ENCODE measurements around the gene UBE2R2.
"Not testable (repeated sequence)": the region's sequence is repeated elsewhere in the genome, so short reads cannot be mapped to it uniquely, and the experiment has no call there.

Gene UBE2R2

GRCh38 chr9:33816327-33817252 is at the start of gene UBE2R2:
Gene UBE2R2, plus strand, starts transcription at chr9:33817160. Its CDS starts 598 bp downstream, at chr9:33817758.
- H3K4me3 ChIP-seq (replicated peaks; ENCODE audit: low read depth, low read length): peak within 1 kb of the TSS; percentile 86

GRCh38 chr9:33770156-33770880 is 46.6 kb upstream of the UBE2R2 start:
- not testable (repeated sequence) for DNase-seq (ENCODE audit: extremely low read depth, insufficient read length); H3K27me3 ChIP-seq (replicated peaks; ENCODE audit: control insufficient read depth, insufficient read depth, low read length); H3K4me3 ChIP-seq (replicated peaks; ENCODE audit: low read depth, low read length); H3K36me3 ChIP-seq (ENCODE audit: control insufficient read depth, insufficient read depth, low read length)

More at GRCh38 chr9:33816327-33817252, at the start of gene UBE2R2:
- H3K27me3 ChIP-seq (replicated peaks; ENCODE audit: control insufficient read depth, insufficient read depth, low read length): no peaks in the 10 kb centered on the region
- TF ChIP-seq CTCF (IDR thresholded peaks at IDR 0.05; ENCODE audit: insufficient read depth, low read length, poor library complexity, severe bottlenecking): no peak
- H3K36me3 ChIP-seq (ENCODE audit: control insufficient read depth, insufficient read depth, low read length): no peaks in the 10 kb centered on the region; the same call in 1 of the 2 replicates
- DNase-seq (ENCODE audit: extremely low read depth, insufficient read length): peak; percentile 97

GRCh38 chr9:33773135-33773534 is 43.8 kb upstream of the UBE2R2 start:
- not testable (repeated sequence) for DNase-seq (ENCODE audit: extremely low read depth, insufficient read length); H3K4me3 ChIP-seq (replicated peaks; ENCODE audit: low read depth, low read length); H3K27me3 ChIP-seq (replicated peaks; ENCODE audit: control insufficient read depth, insufficient read depth, low read length); H3K36me3 ChIP-seq (ENCODE audit: control insufficient read depth, insufficient read depth, low read length)

GRCh38 chr9:33774074-33774659 is 42.8 kb upstream of the UBE2R2 start:
- H3K27me3 ChIP-seq (replicated peaks; ENCODE audit: control insufficient read depth, insufficient read depth, low read length); H3K4me3 ChIP-seq (replicated peaks; ENCODE audit: low read depth, low read length); DNase-seq (ENCODE audit: extremely low read depth, insufficient read length); H3K36me3 ChIP-seq (ENCODE audit: control insufficient read depth, insufficient read depth, low read length): not testable (repeated sequence)

GRCh38 chr9:33776578-33776977 is 40.4 kb upstream of the UBE2R2 start:
- no peak for TF ChIP-seq CTCF (IDR thresholded peaks at IDR 0.05; ENCODE audit: insufficient read depth, low read length, poor library complexity, severe bottlenecking)
- no peaks in the 10 kb centered on the region for H3K27me3 ChIP-seq (replicated peaks; ENCODE audit: control insufficient read depth, insufficient read depth, low read length)

GRCh38 chr9:33778700-33779351 is 38.1 kb upstream of the UBE2R2 start:
- H3K4me3 ChIP-seq (replicated peaks; ENCODE audit: low read depth, low read length): no peak overlapping the region
- DNase-seq (ENCODE audit: extremely low read depth, insufficient read length): peak; percentile 8

More at GRCh38 chr9:33776578-33776977, 40.4 kb upstream of the UBE2R2 start:
- no peak for DNase-seq (ENCODE audit: extremely low read depth, insufficient read length)
- Histone ChIP-seq H3K36me3 (ENCODE audit: control insufficient read depth, insufficient read depth, low read length) (no peaks in the 10 kb centered on the region), H3K4me3 (replicated peaks; ENCODE audit: low read depth, low read length) (no peak overlapping the region)

More at GRCh38 chr9:33778700-33779351, 38.1 kb upstream of the UBE2R2 start:
- peak; percentile 88 for TF ChIP-seq CTCF (IDR thresholded peaks at IDR 0.05; ENCODE audit: insufficient read depth, low read length, poor library complexity, severe bottlenecking)
- Histone ChIP-seq H3K36me3 (ENCODE audit: control insufficient read depth, insufficient read depth, low read length) (no peaks in the 10 kb centered on the region), H3K27me3 (replicated peaks; ENCODE audit: control insufficient read depth, insufficient read depth, low read length) (no peaks in the 10 kb centered on the region)
